HG02610 (cell line): ENCODE data around the gene DAD1.
"Not testable (repeated sequence)": the region's sequence is repeated elsewhere in the genome, so short reads cannot be mapped to it uniquely, and the experiment has no call there.

ENCODE experiments used
- ATAC-seq: cut with Tn5 transposase; IDR thresholded peaks from one replicate; pipeline ENCODE4 v1.9.1; 2021; ENCODE audit warnings: mild to moderate bottlenecking, moderate library complexity; ENCODE audit not compliant: unreplicated experiment

Gene DAD1

GRCh38 chr14:22553861-22554497 is 35.0 kb downstream of the DAD1 start:
- not testable (repeated sequence) for ATAC-seq

- no peak for ATAC-seq
These were observed 35.6 kb downstream of the DAD1 start for GRCh38 chr14:22553445-22553844.

DNA sequence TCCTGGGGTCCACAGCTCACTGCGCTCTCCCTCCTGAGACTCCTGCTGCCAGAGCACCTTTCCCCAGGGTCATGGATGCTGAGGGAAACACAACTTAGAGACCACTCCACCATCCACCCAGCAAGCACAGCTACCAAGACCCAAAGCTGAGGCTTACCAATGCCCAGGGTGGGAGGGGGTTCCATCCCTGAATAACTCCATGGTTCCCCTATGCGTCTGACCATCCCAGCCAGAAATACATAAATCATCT is 36.3 kb downstream of the DAD1 start:
- ATAC-seq, result no peak

- no peak for ATAC-seq
These were observed 36.8 kb downstream of the DAD1 start for GRCh38 chr14:22552001-22552826.

DNA sequence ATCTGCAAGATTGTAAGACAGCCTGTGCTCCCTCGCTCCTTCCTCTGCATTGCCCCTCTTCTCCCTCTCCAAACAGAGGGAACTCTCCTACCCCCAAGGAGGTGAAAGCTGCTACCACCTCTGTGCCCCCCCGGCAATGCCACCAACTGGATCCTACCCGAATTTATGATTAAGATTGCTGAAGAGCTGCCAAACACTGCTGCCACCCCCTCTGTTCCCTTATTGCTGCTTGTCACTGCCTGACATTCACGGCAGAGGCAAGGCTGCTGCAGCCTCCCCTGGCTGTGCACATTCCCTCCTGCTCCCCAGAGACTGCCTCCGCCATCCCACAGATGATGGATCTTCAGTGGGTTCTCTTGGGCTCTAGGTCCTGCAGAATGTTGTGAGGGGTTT is 37.4 kb downstream of the DAD1 start:
- ATAC-seq, result no peak

GRCh38 chr14:22549981-22550673 is 38.9 kb downstream of the DAD1 start:
- peak; percentile 86 for ATAC-seq

- ATAC-seq, result no peak
These were observed 39.6 kb downstream of the DAD1 start for GRCh38 chr14:22549324-22549962.

DNA sequence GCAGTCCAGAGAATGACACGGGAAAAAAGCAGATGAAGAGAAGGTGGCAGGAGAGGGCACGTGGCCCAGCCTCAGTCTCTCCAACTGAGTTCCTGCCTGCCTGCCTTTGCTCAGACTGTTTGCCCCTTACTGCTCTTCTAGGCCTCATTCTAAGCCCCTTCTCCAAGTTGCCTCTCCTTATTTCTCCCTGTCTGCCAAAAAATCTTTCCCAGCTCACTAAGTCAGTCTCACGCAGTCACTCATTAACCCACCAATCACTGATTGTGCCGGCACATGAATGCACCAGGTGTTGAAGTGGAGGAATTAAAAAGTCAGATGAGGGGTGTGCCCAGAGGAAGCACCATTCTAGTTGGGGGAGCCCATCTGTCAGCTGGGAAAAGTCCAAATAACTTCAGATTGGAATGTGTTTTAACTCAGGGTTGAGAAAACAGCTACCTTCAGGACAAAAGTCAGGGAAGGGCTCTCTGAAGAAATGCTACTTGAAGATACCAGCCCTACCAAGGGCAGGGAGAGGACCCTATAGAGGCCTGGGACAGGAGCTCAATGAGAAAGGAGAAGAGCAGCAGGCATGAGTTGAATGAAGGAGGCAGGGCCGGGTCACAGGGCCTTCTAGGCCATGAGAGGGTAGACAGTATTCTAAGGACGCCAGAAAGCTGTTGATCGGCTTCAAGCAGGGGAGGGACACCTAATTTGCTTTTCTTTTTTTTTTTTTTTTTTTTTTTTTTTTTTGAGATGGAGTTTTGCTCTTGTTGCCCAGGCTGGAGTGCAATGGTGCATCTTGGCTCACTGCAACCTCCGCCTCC is 40.9 kb downstream of the DAD1 start:
- ATAC-seq, result no peak

- ATAC-seq, result no peak
These were observed 41.6 kb downstream of the DAD1 start for GRCh38 chr14:22547313-22547947.

DNA sequence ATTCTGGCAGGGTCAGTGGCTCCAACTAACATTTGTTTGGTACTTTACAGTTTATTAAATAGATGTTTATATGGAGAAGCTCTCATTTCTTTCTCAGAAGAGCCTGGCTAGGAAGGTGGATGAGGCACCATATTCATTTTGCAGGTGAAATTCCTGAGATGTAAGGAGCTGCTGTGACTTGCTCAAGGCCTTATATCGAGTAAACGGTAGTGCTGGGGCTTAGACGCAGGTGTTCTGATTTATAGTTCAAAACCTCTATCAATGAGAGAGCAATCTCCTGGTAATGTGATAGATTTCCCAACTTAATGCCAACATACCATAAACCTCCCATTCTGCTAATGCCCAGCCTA is 42.3 kb downstream of the DAD1 start:
- no peak for ATAC-seq

- ATAC-seq, result no peak
These were observed 42.9 kb downstream of the DAD1 start for GRCh38 chr14:22545842-22546721.

DNA sequence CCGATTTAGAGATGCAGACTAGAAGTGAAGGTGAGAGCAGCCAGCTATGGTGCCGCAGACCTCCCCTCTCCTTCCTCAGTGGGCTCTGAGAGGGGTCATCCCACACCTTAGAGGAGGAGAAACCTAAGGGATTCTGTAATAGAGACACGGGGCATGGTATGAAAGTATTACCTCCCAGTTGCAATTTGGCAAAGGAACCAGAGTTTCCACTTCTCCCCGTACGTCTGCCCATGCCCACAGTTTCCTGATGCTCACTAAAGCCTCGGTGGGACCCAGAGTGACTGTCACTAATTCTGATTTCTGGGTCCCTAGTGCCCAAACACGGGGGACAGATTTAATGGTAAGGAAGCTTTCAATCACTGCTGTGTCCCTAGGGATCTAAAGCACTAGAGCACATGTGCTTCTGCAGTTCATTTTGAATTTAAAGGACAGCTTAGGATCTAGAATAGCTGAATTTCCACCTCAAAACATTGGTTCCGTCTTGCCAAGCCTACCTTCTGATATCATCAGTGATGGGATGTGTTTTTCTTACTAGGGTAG is 44.1 kb downstream of the DAD1 start:
- ATAC-seq, result no peak

GRCh38 chr14:22544406-22544805 is 44.6 kb downstream of the DAD1 start:
- no peak for ATAC-seq

GRCh38 chr14:22543570-22544357 is 45.3 kb downstream of the DAD1 start:
- not testable (repeated sequence) for ATAC-seq

GRCh38 chr14:22542360-22542759 is 46.7 kb downstream of the DAD1 start:
- ATAC-seq, result no peak

DNA sequence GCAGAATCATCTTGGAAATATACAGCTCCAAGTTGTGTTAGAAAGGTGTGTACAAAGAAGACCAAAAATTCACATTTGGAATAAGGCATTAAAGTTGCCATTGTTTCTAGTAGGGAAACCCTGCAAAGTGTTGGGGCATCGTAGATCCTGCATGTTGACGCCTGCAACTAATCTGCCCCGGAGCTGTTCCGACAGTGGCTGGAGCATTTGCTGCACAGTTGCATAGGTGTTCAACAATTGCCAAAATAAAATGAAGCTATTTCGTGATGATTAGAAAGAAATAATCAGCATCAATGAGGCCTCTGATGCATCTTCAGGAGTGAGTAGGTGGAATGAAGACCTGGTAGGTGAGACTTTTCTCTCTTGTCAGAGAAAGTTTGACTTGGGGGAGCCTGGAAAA is 47.3 kb downstream of the DAD1 start:
- no peak for ATAC-seq

GRCh38 chr14:22540811-22541360 is 48.1 kb downstream of the DAD1 start:
- ATAC-seq, result no peak

DNA sequence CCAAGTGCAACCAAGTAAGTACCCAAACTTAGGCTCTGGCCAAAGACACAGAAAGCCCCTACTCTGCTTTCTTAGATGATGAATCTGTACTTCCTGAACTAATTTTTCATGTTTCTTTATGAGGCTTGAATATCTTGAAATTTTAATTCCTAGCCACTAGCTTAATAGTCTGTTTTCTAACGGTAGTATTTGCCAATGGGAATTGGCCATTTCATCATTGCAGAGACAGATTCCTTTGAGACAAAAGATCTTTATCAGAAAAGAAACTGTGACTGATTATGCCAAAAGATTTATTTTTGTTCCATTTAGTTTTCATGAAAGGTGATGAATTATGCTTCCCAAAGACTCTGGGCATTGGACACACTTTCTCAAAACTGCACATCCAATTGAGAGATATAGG is 48.7 kb downstream of the DAD1 start:
- ATAC-seq, result no peak
